Pons (tissue), 1 donor: ENCODE results near the gene SMG7.

Source experiments
- DNase-seq: peaks from one replicate; pipeline ENCODE4 v3.0.0-alpha.2; 2016; ENCODE audit warnings: low spot score

SMG7 gene

DNA sequence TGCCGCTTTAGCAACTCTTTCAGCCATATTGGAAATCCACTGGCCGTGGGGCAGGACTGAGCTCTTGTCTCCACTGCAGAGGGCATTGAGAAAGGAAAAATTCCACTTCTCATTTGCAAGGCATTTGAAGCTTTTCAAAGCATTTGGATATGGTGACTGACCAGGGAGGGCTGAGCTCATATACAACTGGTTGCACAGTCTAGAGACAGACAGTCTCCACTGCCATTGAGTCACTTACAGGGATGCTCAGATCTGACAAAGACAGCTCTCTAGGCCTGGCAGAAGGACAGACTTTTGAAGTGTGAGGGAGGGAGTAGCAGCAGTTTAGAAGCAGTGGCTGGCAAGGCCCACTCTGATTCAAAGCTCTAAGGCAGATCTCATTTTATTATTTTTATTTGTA lies 93.7 kb downstream of the SMG7 start:
- DNase-seq = no peak

DNA sequence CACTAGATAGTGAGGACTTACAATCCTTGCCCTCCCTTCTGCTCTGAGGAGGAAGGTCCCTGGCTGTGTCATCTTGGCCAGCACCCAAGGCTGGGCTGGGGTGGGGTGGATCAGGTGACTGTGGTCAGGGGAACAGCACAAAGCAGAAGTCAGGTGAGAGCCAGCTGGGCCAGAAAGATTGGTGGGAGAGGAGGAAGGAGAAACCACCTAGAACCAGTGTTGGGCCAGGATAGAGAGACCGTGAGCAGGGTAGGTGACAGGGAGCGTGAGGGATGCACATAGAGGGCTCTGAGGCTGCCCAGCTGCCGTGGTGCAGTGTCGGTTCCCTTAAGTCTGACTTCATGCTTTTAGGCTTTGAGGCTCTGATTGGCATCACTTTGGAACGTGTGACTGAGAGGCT lies 95.3 kb downstream of the SMG7 start:
- DNase-seq = no peak

DNA sequence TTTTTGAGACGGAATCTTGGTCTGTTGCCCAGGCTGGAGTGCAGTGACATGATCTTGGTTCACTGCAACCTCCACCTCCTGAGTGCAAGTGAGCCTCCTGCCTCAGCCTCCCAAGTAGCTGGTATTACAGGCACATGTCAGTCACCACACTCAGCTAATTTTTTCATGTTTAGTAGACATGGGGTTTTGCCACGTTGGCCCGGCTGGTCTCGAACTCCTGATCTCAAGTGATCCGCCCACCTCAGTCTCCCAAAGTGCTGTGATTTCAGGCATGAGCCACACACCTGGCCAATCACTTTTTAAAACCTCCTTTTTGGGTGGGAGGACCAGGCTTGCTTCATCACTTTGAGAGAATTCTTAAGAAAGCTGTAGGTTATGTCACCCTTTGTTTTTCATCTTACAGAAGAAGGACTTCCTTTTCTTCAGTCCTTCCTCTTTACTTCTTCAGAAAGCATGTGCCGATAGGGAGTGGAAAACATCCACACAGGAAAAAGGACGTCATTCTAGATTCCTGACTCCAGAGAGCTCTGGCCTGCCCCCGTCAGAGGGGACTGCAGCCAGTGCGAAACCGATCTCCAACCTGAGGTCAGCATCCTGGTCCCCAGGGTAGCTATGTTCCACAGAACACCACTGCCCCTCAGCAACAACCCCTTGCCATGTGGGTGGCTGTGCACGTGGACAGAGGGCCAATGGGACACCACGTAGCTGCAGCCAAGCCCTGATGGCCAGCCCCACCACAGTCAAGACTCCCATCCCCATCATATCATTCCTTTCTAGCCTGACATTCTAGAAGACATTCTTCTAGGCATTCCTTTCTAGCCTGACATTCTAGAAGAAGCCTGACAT lies 96.1 kb downstream of the SMG7 start:
- DNase-seq = peak; percentile 28

DNA sequence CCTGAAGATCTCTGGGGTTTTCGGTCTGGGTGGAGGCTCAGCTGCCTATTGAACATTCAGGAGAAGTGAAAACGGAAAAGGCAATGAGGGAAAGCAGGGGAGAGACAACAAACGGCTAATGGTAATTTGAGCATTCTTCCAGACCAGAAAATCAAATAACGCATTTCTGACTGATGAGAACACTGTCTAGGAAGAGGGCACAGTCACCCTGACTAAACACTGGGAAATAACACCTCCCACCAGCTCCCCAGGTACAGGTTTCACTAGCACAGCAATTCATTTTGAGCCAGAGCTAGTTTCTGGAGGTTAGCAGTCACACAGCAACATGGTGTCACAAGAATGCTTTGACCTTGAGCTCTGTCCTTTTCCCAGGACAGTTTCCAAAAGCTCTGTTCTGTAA lies 96.8 kb downstream of the SMG7 start:
- no peak for DNase-seq

DNA sequence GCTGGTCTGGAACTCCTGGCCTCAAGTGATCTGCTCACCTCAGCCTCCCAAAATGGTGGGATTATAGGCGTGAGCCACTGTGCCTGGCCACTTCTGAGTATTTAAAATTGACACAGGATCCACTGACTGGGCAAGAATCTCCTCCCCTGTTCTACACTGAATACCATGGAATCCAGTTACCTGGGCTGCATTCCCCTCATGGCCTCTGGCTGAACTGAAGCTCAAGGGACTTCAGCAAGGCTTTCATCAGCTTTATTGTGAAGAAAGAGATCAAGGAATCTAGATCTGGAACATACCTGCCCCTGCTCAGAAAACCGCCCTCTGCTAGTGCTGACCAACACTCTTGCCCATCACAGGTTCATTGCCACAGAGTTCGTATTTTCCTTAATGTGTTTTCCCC lies 97.5 kb downstream of the SMG7 start:
- no peak for DNase-seq

DNA sequence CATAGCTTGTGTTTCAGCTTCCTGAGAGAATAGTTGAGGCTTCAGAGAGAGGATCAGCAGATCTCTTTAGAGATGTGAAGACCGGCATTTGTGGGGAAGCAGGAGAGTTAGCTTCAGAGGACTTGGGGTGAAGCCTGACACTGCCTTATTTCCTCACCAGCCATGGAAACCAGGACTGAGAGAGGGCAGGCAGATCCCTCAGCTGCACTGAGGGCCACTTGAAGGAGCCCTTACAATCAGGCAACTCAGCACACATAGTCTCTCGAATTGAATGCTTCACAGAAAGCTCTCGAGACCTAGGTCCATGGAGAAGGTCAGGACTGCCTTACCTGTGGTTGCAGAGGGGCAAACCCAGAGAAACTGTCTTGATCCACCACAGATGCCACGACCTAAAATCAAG lies 98.2 kb downstream of the SMG7 start:
- DNase-seq = no peak

DNA sequence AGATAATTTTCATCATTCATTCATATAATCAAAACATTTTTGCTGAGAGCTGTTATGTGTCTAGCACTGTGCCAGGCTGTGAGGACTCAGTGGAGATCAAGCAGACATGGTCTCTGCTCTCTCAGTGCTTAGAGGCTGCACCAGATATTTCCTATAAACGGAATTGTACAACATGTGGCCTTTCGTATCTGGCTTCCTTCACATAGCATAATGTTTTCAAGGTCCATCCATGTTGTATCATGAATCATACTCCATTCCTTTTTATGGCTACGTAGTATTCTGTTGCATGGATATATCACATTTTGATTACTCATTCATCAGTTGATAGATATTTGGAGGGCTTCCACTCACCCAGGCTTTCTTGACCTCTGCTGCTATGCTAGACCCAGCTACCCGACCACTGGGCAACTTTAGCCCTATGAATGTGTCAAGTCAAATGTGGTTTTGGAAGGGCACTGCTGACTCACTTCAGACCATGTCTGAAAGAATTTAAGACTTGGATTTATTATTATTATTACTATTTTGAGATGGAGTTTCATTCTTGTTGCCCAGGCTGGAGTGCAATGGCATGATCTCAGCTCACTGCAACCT lies 99.5 kb downstream of the SMG7 start:
- no peak for DNase-seq

DNA sequence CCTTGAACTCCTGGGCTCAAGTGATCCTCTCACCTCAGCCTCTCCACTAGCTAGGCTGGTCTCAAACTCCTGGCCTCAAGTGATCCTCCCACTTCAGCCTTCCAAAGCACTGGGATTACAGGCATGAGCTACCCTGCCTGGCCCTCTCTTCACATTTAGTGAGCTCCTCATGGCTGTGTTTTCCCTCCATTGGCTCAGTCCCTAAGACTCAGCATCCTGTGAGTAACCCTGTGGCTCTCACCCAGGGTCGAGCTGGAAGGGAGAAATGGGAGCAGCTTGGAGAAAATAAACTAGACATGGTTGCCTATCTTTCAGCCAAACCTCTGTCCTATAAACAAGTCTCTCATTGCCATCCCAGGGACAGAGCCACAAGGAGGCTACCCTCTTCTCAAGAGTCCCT lies 100.4 kb downstream of the SMG7 start:
- DNase-seq = no peak

DNA sequence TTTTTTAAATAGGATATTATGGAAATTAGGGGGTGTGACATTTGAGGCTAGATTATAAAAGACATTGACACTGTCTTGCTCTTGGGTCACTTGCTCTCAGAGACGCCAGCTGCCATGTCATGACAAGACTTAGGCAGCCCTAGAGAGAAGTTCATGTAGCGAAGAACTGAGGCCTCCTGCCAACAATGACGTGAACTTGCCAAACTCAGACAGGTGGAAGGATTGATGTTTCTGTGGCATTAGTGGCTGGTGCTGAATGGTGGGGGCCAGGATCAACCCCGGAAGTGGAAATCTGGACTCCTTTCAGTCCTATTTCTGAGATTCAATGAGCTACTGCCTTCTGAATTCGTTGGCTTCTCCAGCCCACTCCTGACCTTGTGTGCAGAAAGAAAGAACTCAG lies 103.3 kb downstream of the SMG7 start:
- no peak for DNase-seq

DNA sequence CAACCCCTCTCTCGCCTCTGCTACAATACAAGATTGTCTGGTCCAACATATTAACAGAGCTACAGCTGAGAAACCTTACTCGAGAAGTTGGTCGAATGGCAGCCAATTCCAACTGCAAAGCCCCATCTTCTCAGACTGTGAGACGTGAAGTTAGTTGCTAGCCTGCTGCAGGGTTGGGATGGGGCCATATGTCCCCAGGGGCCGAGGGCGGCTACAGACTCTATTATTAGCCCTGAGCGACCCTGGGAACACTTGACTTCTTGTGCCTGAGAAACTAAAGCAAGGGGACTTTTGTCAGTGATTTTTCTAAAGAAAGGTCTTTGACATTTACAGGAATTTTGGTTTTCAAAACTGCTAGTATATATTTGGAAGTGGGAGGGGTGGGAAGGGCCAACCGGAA lies 104.2 kb downstream of the SMG7 start:
- DNase-seq = no peak

DNA sequence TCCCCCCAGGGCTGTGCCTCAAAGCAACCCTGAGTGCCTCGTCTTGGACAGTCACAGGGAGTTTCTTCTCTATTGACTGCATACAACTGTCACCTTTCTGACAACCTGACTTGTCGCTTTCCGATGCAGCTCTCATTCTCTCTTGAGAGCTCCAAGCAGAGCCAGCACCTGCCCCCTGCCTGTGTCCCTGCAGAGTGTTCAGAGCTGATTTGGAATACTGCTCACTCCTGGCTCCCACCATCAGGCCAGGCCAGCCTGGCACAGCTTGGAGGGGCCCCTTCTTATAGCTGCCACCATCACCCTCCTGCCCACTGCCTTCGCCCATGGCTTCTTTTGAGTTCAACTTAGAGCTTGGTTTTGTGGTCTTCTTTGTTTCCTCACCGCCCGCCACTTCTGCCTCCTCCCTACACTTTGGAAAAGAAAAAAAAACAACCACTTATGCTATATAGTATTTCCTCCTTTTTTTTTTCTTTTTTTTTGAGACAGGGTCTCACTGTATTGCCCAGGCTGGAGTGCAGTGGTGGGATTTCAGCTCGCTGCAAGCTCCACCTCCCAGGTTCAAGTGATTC lies 105.7 kb downstream of the SMG7 start:
- no peak for DNase-seq

DNA sequence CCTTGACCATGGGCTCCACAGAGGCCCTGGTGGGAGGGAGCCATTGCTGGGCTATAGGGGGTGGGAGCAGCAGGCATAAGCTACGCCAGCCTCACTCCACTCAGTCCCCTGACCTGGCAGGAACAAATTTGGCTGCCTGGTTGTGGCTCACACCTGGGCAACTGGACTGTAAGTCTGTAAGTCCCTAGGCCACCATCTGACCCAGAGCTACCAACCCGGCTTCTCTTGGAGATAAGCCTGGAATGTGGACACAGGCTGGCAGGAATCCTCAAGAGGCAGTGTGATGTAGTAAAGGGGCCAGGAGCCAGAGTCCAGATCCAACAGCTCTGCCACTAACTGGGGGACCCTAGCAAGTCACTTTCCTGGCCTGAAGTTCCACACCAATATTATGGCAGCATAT lies 106.6 kb downstream of the SMG7 start:
- DNase-seq = no peak

DNA sequence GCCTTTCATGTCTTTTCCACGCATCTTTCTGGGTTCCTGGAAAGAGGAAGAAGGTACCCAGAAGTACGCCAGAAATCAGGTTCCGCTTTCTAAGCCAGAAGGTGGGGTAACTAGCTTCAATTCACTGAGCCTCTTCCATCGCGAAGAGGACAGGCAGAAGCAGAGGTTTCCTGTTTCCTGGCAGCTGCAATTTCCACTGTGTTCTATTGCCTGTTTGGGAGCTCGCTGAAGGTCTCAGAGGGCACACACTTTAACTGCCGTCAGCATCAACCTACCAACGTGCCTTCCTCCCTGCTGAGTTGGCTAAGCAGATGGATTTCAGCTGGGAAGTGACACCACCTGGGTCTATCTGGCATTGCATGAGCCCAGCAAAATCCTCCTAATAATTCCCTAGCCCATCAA lies 108.0 kb downstream of the SMG7 start:
- peak; percentile 62 for DNase-seq

DNA sequence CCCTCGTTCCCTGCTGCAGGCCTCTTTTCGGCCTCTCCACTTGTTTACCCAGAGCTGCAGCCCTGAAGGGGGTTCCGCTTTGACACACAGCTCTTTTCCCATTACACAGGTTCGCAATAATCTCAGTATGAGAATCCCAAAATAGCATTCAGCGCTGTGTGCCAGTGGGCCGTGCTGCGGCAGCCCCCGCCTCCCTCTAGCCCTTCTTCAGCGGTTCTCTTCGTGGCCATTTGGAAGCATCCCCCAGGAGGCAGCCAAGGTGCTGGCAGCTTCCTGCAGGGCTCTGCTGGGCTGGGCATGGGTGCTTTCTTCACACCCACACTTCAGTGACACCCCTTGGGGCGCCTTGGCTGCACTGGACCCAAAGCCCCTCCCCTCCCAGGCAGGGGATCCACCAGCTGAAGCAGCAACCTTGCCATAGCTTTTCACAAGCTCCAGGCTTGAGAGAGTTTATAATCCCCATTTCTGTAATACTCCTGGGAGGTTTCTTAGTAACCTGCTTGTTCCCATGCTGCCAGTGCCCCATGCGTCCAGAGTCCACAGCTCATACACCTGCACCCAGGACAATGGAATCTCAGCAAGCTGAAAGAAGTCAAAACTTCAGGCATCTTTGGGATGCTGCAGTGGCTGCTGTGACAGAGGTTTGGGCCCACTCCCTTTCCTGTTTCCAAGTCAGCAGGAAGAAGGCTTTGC lies 109.9 kb downstream of the SMG7 start:
- DNase-seq = no peak

DNA sequence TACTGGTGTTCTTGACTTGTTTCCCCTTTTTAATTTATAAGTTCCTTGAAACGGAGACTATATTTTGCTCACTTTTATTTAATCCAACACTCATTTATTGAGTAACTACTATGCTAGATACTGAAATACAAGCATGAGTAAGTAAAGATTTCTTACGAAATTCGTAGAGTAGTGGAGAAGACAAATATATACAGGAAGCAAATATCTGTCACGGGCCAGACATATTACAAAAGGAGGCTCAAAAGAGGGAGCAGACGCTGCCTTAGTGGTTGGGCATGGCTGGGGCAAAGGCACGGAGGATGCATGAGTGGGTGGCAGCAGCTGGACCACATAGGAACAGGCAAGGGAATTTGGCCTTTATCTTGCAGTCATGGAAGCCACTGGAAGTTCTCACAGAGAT lies 111.2 kb downstream of the SMG7 start:
- no peak for DNase-seq

DNA sequence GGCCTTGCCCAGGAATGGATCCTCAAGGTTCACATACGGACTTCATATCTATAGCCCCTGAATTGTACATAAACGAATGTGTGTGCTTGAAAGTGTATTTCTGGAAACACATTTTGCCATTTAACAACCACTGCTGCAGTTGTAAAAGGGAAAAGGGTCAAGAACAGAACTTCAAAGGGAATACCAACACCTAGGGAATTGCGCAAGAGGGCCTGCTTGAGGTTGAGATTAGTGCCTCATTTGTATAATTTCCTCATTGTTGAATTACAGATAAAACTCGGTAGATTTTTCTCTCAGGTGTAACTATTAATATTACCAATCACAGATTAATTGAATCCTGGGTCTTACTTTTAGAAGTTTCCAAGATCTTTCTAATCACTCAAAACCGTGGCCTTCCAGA lies 111.8 kb downstream of the SMG7 start:
- DNase-seq = no peak

DNA sequence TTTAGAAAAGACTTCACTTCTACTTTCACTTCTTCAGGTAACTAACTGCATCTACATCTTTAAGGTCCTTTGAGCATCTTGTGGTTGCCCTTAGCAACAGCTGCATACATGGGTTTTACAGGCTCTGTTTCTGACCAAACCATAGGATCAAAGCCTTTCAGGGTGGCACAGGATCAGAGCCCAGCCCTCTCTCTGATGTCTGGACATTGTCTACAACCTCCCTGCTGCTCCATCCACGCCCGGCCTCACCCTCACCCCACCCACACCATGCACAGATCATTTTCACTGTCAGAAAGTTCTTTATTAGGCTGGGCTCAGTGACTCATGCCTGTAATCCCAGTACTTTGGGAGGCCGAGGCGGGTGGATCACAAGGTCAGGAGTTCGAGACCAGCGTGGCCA lies 112.7 kb downstream of the SMG7 start:
- no peak for DNase-seq

DNA sequence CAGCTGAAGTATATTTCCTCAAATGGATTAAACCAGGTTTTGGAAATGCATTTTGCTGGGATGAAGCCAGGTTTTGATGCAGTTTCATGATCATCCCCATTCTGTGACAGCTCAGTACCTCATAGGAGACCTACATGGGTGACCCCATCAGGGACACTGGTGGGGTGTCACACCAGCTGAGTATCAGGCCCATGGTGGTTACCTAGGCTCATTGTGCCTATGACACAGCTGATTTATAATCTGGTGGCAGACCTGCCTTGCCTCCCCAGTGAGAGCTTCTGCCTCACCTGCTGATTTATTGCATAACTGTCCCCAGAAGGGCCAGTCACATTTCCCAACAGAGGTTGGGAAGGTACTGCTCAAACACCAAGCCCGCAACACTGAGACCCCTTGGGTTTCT lies 114.2 kb downstream of the SMG7 start:
- no peak for DNase-seq

DNA sequence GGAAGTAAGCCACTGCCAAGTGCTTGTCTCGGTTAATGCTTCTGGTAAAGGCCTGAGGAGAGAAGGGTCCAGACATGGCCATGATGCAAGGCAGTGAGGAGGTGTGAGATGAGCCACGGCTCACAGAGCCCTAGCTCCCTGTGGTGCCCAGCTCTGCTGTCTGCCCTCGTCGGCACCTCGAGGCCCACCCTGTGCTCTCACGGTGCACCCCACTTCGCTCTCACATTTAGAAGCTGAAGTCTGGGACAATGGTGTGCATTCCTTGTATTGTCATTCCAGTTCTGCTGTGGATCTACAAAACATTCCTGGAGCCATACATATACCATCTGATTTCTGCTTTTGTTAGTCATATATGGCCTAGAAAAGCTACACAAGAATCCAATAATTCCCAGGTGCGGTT lies 114.6 kb downstream of the SMG7 start:
- DNase-seq = no peak

DNA sequence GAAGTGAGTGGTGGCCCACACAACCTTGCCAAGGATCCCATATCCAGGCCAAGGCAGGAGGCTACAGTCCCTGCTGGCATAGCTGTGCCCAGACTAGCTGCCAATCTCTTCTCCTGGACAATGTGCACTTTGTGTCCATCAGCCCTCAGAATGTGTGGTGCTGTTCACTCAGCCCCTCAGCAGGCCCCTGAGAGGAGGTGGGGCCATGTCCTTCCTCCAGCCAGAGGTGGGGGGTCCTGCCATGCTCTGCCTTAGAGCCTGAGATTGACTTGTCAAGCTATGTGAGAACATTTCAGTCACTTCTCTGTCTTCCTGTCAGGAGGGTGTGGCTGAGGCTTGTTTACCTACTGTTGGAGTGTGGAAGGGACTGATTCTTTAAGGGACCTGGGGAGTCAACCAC lies 116.5 kb downstream of the SMG7 start:
- peak; percentile 81 for DNase-seq

DNA sequence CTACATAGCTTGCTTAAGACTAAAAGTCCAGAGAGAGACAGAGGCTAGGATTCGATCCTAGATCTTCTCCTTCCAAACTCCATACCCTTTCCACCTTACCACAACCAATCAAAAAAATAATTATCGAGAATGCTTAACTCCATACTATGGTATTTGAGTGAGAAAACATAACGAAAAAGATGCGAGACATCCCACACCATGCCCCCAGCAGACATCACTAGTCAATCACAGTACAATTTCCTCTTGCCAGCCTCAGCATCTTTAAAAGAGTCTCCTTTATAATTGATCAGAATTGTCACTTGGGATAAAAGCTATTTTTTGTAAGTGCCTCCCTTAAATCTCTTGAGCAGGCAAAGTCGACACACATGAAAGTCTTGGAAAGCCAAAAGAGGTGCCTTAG lies 117.1 kb downstream of the SMG7 start:
- no peak for DNase-seq

DNA sequence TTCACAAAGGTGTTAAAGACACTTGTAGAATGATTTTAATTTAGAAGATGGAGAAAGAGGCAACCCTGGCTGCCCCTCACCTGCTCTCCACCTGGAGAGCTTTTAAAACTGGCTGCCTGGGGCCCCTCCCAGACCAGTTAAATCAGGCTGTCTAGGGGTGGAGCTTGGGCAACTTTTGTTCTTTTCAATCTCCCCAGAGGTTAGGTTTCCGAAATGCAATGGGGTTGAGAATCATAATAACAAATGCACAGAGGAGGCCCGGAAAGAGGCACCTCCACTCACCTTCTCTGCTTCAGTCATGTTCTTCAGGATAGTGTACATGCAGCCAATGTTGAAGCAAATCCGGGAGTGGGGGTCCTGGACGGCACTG lies 117.6 kb downstream of the SMG7 start:
- no peak for DNase-seq
